Activated T-cell treated with anti-CD3 and anti-CD28 coated beads, Interleukin-2, amount 50 U/mL, for 4 hours (primary cell): ENCODE data around the gene LGR6. TPM values are rescaled to one million over a fixed set of nuclear protein-coding genes. Genes with fewer than 3 reads are reported as not detected.
A peak's percentile ranks its signal among the peaks of the same experiment; 100 is the strongest.
"Not testable (repeated sequence)": the region's sequence is repeated elsewhere in the genome, so short reads cannot be mapped to it uniquely, and the experiment has no call there.

Source experiments
- ATAC-seq, 2 donors: fragments of 200-7000 bp; cut with Tn5 transposase; one replicate each; pipeline ENCODE4 v1.10.0; 2021
- DNase-seq: peaks from one replicate; pipeline ENCODE4 v3.0.0-alpha.2; 2020
- H3K27me3 Mint-ChIP-seq: one replicate; pipeline ENCODE4 v1.8.0; 2021; ENCODE audit warnings: low read depth, mixed read lengths
- H3K36me3 Mint-ChIP-seq: one replicate; pipeline ENCODE4 v1.8.0; 2022; ENCODE audit warnings: mixed read lengths; ENCODE audit not compliant: insufficient read depth
- H3K4me1 Mint-ChIP-seq: one replicate; pipeline ENCODE4 v1.8.0; 2021; ENCODE audit warnings: low read depth, mixed read lengths
- H3K4me3 Mint-ChIP-seq: one replicate; pipeline ENCODE4 v1.8.0; 2021; ENCODE audit warnings: mild to moderate bottlenecking, moderate library complexity, mixed read lengths
- H3K9me3 Mint-ChIP-seq: one replicate; pipeline ENCODE4 v1.8.0; 2021; ENCODE audit warnings: mixed read lengths
- total RNA-seq, 3 donors: library from RNA; stranded (reverse); gene quantifications; one replicate each; pipeline ENCODE4 v1.2.1, GENCODE V29; 2021

The LGR6 gene, protein sequence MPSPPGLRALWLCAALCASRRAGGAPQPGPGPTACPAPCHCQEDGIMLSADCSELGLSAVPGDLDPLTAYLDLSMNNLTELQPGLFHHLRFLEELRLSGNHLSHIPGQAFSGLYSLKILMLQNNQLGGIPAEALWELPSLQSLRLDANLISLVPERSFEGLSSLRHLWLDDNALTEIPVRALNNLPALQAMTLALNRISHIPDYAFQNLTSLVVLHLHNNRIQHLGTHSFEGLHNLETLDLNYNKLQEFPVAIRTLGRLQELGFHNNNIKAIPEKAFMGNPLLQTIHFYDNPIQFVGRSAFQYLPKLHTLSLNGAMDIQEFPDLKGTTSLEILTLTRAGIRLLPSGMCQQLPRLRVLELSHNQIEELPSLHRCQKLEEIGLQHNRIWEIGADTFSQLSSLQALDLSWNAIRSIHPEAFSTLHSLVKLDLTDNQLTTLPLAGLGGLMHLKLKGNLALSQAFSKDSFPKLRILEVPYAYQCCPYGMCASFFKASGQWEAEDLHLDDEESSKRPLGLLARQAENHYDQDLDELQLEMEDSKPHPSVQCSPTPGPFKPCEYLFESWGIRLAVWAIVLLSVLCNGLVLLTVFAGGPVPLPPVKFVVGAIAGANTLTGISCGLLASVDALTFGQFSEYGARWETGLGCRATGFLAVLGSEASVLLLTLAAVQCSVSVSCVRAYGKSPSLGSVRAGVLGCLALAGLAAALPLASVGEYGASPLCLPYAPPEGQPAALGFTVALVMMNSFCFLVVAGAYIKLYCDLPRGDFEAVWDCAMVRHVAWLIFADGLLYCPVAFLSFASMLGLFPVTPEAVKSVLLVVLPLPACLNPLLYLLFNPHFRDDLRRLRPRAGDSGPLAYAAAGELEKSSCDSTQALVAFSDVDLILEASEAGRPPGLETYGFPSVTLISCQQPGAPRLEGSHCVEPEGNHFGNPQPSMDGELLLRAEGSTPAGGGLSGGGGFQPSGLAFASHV
- total RNA-seq: under 1 TPM in 2 of 3 donors, not detected in 1; 0.08 to 0.21 TPM

DNA sequence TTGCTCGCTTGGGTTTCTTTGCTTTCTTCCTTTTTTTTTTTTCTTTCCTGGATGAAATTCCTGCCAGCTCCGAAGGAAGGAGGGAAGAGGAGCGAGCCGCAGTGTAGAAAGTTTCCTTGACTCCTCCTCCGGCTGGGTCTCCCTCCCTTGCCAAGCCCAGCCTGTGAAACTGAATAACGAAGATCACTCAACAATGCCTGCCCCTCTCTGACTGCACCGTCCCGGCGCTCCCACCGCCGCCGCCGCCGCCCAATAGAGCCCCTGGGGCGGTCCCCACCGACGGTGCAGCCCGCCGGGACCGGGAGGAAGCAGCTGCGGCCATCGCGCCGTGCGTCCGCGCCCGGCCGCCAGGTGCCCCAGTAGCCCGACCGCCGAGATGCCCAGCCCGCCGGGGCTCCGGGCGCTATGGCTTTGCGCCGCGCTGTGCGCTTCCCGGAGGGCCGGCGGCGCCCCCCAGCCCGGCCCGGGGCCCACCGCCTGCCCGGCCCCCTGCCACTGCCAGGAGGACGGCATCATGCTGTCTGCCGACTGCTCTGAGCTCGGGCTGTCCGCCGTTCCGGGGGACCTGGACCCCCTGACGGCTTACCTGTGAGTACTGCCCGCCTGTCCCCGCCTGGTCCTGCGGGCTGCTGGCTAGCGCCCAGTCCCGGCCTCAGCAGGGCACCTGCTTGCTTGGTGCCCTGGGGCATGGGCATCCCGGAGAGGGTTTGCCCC is at the start of gene LGR6:
Gene LGR6 (plus strand): TSS at position 186 of the 714 bp plus-strand sequence. CDS start 191 bp downstream, at position 377.
- H3K36me3 Mint-ChIP-seq: no peaks in the 10 kb centered on the region
- H3K4me1 Mint-ChIP-seq: peaks cover 13% of the 10 kb centered on the region
- ATAC-seq (peak in 1 of 2 donors; percentile 41), DNase-seq (no peak)
- peak within 1 kb of the TSS; percentile 61 for H3K4me3 Mint-ChIP-seq
- H3K27me3 Mint-ChIP-seq: peaks cover 28% of the 10 kb centered on the region
- no peaks in the 10 kb centered on the region for H3K9me3 Mint-ChIP-seq

DNA sequence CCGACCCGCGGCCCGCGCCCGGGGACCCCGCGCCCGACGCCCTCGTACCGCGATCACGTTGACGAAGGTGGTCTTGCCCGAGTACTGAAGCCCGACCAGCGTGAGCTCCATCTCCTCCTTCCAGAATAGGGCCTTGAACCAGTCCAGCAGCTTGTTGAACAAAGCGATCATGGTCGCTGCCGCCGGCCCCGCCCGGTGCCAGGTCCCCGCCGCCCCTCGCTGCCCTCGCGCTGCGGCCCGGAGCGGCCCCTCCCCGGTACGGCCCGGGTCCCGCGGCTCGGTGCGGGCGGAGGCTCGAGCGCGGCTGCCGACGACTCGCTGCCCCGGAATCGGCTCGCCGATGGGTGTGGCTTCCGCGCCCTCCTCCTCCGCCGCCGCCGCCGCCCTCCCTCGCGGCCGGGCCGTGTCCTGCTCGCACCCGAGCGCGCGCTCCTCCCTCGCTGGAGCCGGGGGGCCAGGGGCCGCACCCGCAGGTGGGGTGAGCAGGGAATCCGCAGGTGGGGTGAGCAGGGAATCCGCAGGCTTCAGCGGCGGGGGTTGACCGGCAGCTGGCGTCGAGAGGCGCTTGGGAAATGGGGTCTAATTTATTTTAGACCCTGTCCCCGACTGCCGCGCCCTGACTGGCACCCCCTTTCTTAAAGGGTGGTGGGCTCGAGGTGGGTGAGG is 49.1 kb upstream of the LGR6 start, which contains the start of gene ARL8A:
Gene ARL8A (minus strand): TSS at position 336 of the 666 bp plus-strand sequence. CDS start 165 bp downstream, at position 171.
- Mint-ChIP-seq H3K4me3 (peak within 1 kb of the TSS; percentile 91), H3K4me1 (peaks cover 34% of the 10 kb centered on the region), H3K27me3 (no peaks in the 10 kb centered on the region), H3K36me3 (peaks cover 13% of the 10 kb centered on the region), H3K9me3 (no peaks in the 10 kb centered on the region)
- ATAC-seq (peak; percentile 84 to 85), DNase-seq (peak; percentile 60)

DNA sequence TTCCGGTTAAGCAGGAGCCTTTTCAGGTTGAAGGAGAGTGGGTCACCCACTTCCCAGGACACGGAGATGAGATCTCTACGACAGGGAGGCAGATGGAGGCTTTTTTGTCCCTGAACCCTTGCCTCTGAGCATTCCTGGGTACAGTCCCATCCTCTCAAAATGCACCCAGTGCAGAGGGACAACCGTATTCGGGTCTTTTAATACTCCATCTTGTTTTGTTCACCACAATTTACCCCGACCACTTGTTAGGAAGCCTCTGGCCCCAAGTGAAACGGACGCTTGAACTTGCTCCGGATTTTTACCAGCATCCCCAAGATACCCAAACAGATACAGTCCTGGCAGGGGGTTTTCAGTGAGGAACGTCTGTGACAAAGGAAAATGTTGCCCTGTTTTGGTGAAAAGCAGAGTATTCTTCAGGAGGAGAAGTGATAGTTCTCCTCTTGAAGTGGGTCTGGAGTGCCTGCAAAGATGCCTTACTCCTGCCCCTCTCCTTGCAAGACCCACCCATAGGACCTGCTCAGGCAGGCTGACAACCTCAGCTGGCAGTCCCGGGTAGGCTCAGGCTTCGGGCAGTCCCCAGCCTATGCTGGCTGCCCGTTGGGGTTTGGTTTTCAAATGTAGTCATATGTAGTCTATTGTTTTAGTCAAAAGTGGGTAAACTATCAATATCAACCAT is 48.4 kb upstream of the LGR6 start:
- Mint-ChIP-seq H3K9me3 (no peaks in the 10 kb centered on the region), H3K36me3 (peaks cover 16% of the 10 kb centered on the region), H3K27me3 (no peaks in the 10 kb centered on the region), H3K4me1 (peaks cover 34% of the 10 kb centered on the region), H3K4me3 (peak overlapping the region; percentile 83)
- DNase-seq: no peak
- ATAC-seq: peak; percentile 19 to 36

DNA sequence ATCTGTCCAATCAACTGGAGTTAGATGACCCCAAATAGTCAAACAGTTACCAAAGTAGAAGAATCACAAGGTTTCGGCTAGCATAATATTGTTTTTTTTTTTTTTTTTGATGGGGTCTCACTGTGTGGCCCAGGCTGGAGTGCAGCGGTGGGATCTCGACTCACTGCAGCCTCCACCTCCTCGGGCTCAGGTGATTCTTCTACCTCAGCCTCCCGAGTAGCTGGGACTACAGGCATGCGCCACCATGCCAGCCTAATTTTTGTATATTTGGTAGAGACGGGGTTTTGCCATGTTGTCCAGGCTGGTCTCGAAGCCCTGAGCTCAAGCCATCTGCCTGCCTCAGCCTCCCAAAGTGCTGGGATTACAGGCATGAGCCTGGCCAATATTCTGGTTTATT is 47.9 kb upstream of the LGR6 start:
- H3K4me1 Mint-ChIP-seq: peaks cover 34% of the 10 kb centered on the region
- H3K4me3 Mint-ChIP-seq: peak overlapping the region; percentile 83
- H3K36me3 Mint-ChIP-seq: peaks cover 20% of the 10 kb centered on the region
- H3K27me3 Mint-ChIP-seq, ATAC-seq, H3K9me3 Mint-ChIP-seq, DNase-seq: not testable (repeated sequence)

DNA sequence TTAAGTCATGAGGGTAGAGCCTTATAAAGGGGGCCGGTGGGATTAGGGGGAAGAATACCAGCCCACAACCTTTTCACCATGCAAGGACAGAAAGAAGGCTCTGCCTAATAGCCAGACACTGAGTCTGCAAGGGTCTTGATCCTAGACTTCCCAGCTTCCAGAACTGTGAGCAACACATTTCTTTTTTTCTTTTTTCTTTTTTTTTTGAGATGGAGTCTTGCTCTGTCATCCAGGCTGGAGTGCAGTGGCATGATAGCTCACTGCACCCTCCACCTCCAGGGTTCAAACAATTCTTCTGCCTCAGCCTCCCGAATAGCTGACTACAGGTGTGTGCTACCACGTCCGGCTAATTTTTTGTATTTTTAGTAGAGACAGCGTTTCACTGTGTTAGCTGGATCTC is 47.3 kb upstream of the LGR6 start:
- H3K4me1 Mint-ChIP-seq: peaks cover 32% of the 10 kb centered on the region
- no peaks in the 10 kb centered on the region for H3K9me3 Mint-ChIP-seq
- ATAC-seq: no peak
- peaks cover 25% of the 10 kb centered on the region for H3K36me3 Mint-ChIP-seq
- no peak for DNase-seq
- no peaks in the 10 kb centered on the region for H3K27me3 Mint-ChIP-seq
- H3K4me3 Mint-ChIP-seq: no peak overlapping the region

DNA sequence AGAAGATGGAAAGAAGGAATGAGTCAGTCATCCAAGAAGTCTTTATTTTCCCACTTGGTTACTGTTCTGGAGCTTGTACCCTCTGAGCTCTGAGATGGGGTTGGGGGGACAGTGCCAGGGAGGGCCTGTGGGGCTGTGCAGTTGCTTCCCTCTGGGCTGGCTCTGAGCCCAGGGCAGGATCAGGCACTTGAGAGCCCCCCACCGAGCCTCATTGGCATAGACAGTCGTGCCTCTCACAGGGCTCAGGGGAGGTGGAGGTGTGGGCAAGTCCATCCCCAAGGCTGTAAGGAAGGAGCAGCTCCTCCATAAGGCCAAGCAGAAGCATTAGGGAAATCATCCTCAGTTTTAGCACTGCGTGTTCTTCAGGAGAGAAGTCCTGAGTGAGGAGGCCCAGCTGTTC is 46.6 kb upstream of the LGR6 start:
- H3K27me3 Mint-ChIP-seq: no peaks in the 10 kb centered on the region
- no peaks in the 10 kb centered on the region for H3K9me3 Mint-ChIP-seq
- no peak for DNase-seq
- no peak for ATAC-seq
- H3K4me3 Mint-ChIP-seq: no peak overlapping the region
- H3K4me1 Mint-ChIP-seq: peaks cover 28% of the 10 kb centered on the region
- H3K36me3 Mint-ChIP-seq: peaks cover 26% of the 10 kb centered on the region

DNA sequence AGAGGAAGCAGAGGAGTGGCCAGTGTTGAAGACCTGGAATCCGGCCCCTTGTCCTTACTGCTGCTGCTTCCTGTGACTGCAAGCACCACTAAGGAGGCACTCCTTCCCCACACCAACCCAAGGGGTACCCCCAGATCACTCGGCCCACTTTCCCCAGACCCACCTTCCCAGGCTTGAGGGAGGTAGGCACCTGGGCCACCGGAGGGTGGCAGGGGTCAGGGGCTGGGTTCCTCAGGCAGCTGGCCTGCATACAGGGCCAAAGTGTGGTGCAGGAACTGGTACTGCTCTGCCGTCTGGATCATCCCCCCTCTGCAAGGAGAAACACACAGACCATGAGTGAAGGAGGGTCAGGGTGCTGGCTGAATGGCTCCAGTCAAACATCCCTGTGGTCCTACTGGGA is 45.2 kb upstream of the LGR6 start:
- Mint-ChIP-seq H3K9me3 (no peaks in the 10 kb centered on the region), H3K4me3 (no peak overlapping the region), H3K27me3 (no peaks in the 10 kb centered on the region), H3K36me3 (peaks cover 31% of the 10 kb centered on the region), H3K4me1 (peaks cover 14% of the 10 kb centered on the region)
- ATAC-seq: no peak
- no peak for DNase-seq

DNA sequence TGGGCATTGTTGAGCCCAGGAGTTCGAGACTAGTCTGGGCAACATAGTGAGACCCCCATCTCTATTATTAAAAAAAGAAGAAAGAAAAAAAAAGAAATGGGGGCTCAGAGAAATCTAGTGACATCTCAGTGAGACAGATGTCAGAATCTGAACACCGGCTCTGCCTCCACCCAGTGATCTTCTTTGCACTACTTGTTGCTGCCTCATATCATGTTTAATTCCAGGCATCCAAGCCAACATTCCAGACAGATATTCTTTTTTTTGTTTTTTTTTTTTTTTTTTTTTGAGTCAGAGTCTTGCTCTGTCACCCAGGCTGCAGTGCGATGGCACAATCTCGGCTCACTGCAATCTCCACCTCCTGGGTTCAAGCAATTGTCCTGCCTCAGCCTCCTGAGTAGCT is 44.0 kb upstream of the LGR6 start:
- no peaks in the 10 kb centered on the region for H3K9me3 Mint-ChIP-seq
- no peaks in the 10 kb centered on the region for H3K27me3 Mint-ChIP-seq
- peaks cover 36% of the 10 kb centered on the region for H3K36me3 Mint-ChIP-seq
- DNase-seq (no peak), ATAC-seq (no peak)
- H3K4me3 Mint-ChIP-seq: no peak overlapping the region
- H3K4me1 Mint-ChIP-seq: peaks cover 16% of the 10 kb centered on the region

DNA sequence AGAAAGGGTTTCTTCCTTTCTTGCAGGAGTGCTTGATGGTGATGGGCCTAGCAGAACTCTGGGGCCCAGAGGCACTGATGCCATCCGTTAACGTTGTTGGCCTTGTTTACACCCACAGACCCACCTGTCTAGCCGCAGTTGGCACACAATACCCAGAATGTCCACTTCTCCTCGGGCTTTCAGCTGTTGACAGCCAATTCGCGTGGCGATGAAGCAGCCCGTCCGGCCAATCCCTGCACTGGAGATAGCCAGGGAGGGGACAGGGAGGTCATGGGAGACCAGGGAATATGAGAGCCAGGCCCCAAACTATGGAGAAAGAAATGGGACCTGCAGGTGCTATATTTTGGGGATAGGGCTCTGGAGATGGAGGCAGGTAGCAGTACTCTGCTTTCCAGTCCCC is 43.4 kb upstream of the LGR6 start:
- Mint-ChIP-seq H3K36me3 (peaks cover 42% of the 10 kb centered on the region), H3K4me1 (peaks cover 21% of the 10 kb centered on the region), H3K9me3 (no peaks in the 10 kb centered on the region), H3K4me3 (no peak overlapping the region), H3K27me3 (no peaks in the 10 kb centered on the region)
- DNase-seq (no peak), ATAC-seq (no peak)

DNA sequence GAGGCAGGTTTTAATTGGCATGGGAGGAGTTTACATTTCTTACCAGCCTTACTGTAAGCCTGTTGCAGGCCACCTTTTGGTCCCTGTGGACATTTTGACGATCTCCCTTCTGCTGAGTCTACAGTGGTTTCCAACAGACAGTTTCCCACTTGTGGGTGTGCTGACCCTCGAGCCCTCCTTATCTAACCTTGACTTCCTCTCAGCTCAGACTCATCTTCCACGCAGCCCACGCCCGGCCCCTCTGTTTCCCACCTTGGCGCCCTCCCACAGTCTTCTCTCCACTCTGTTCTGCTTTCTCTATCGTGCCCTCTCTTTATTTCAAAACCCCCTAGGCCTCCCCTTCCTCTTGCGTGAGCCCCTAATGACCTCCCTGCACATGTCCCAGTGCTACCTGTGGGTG is 43.0 kb upstream of the LGR6 start:
- H3K36me3 Mint-ChIP-seq: peaks cover 43% of the 10 kb centered on the region
- DNase-seq: no peak

DNA sequence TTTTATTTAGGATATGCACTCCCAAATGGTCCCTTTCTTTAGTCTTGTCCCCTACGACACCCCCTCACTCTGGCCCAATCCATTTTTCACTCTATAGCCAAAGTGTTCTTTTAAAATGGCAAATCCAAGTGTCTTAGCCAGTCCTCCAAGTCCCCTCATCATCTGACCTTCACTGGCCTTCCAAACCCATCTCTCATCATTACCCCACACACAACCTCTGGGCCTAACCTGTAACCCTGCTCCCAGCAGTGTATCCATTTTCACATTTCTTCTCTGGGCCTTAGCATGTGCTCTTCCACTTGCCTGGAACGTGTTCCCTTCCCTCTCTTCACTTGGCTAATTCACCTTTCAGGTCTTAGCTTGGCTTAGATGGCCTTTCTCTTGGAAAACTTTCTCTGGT is 42.6 kb upstream of the LGR6 start:
- no peaks in the 10 kb centered on the region for H3K9me3 Mint-ChIP-seq

More for the DNA sequence above, 43.0 kb upstream of the LGR6 start:
- Mint-ChIP-seq H3K4me1 (peaks cover 21% of the 10 kb centered on the region), H3K4me3 (no peak overlapping the region), H3K9me3 (no peaks in the 10 kb centered on the region), H3K27me3 (no peaks in the 10 kb centered on the region)
- ATAC-seq: no peak

DNA sequence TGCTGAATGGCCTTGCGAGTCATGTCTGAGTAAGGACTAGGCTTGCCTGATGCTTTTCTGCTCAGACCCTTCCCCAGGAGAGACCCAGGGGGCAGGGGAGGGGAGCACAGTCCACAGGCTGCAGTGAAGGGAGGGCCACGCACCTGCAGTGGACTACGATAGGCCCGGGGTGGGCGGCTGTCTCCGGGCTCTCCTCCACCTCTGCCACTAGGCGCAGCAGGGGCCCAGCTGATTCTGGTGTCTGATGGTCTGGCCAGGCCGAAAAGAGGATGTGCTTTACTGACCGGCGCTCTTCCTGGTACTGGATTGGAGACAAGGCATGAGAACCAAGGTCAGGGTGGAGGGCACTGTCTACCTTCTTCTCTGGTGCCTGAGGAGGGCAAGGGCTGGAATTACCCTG is 41.2 kb upstream of the LGR6 start:
- Mint-ChIP-seq H3K36me3 (peaks cover 47% of the 10 kb centered on the region), H3K9me3 (no peaks in the 10 kb centered on the region), H3K4me3 (no peak overlapping the region), H3K4me1 (peaks cover 30% of the 10 kb centered on the region), H3K27me3 (no peaks in the 10 kb centered on the region)
- DNase-seq (no peak), ATAC-seq (no peak)

More for the DNA sequence above, 42.6 kb upstream of the LGR6 start:
- DNase-seq: no peak
- H3K4me3 Mint-ChIP-seq: no peak overlapping the region
- peaks cover 23% of the 10 kb centered on the region for H3K4me1 Mint-ChIP-seq
- peaks cover 46% of the 10 kb centered on the region for H3K36me3 Mint-ChIP-seq
- no peak for ATAC-seq
- no peaks in the 10 kb centered on the region for H3K27me3 Mint-ChIP-seq

DNA sequence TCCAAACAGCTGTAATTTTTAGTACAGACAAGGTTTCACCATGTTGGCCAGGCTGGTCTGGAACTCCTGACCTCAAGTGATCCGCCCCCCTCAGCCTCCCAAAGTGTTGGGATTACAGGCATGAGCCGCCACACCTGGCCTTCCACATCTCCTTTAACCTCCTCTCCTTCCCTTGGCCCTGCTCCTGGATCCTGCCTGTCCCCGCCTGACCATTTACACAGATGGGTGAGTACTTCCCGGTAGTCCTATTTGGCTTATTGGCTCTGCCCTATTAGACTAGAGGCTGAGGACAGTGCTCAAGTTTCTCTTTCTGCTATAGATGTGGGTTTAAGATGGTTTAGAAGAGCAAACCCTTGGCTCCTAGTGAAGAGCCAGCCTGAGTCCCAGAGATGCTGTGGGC is 40.3 kb upstream of the LGR6 start:
- peaks cover 38% of the 10 kb centered on the region for H3K4me1 Mint-ChIP-seq
- no peaks in the 10 kb centered on the region for H3K27me3 Mint-ChIP-seq
- H3K9me3 Mint-ChIP-seq: no peaks in the 10 kb centered on the region
- DNase-seq (no peak), ATAC-seq (no peak)
- peaks cover 48% of the 10 kb centered on the region for H3K36me3 Mint-ChIP-seq
- H3K4me3 Mint-ChIP-seq: no peak overlapping the region
